GM12801 (cell line): Measurements from ENCODE around the gene ATM.

Source experiments
- CTCF ChIP-seq: IDR thresholded peaks from one replicate; pipeline ENCODE4 v1.5.1; 2011; ENCODE audit warnings: control low read depth; ENCODE audit not compliant: insufficient read length; ENCODE audit errors: extremely low read depth

ATM gene

GRCh38 chr11:108210441-108210840, 12.4 kb upstream of the ATM start:
- no peak for TF ChIP-seq CTCF

GRCh38 chr11:108213784-108214183, 9.1 kb upstream of the ATM start:
- no peak for TF ChIP-seq CTCF

GRCh38 chr11:108216988-108217387, 5.9 kb upstream of the ATM start:
- TF ChIP-seq CTCF, result no peak

GRCh38 chr11:108218455-108218854, 4.4 kb upstream of the ATM start:
- TF ChIP-seq CTCF, result no peak

- TF ChIP-seq CTCF, result no peak
These were observed 3.7 kb upstream of the ATM start for GRCh38 chr11:108218912-108219783.

GRCh38 chr11:108220721-108221336, 2.0 kb upstream of the ATM start:
- no peak for TF ChIP-seq CTCF

GRCh38 chr11:108221371-108221770, 1.5 kb upstream of the ATM start:
- TF ChIP-seq CTCF, result no peak
